ENCODE measurements around the gene PTDSS2.

Gene PTDSS2

GRCh38 chr11:477052-477715 is 27.1 kb downstream of the PTDSS2 start:
- Histone ChIP-seq H3K9me3 (ENCODE audit: control insufficient read depth, insufficient read depth, low read length) (no peaks in the 10 kb centered on the region), H3K27ac (ENCODE audit: low read depth, low read length) (no peak overlapping the region), H3K79me2 (ENCODE audit: control insufficient read depth, low read length) (0 out of 2 replicates have a peak, but pooled peaks cover 4% of the 10 kb centered on the region), H3K27me3 (ENCODE audit: control insufficient read depth, low read length) (no peaks in the 10 kb centered on the region), H3K9me2 (replicated peaks; ENCODE audit: control insufficient read depth, low read length) (no peaks in the 10 kb centered on the region), H3K4me2 (ENCODE audit: low read length) (no peak overlapping the region), H4K20me1 (ENCODE audit: control insufficient read depth, insufficient read depth, low read depth, low read length) (no peaks in the 10 kb centered on the region), H3K4me1 (ENCODE audit: control insufficient read depth, low read length) (no peaks in the 10 kb centered on the region), H3K36me3 (ENCODE audit: control insufficient read depth, low read length) (peaks cover 3% of the 10 kb centered on the region; the same call in 1 of the 2 replicates), H3F3A (ENCODE audit: control insufficient read depth, insufficient read depth) (no peaks in the 10 kb centered on the region; the same call in 1 of the 2 replicates), H3K4me3 (ENCODE audit: low read length) (no peak overlapping the region)
- TF ChIP-seq EZH2phosphoT487 (IDR thresholded peaks at IDR 0.05; ENCODE audit: borderline replicate concordance, low read length): no peak
- no peak for TF ChIP-seq CTCF (IDR thresholded peaks at IDR 0.05; ENCODE audit: low read depth, low read length, poor library complexity, severe bottlenecking)

GRCh38 chr11:479311-479710 is 29.2 kb downstream of the PTDSS2 start:
- no peaks in the 10 kb centered on the region for H3K9me3 ChIP-seq (ENCODE audit: control insufficient read depth, insufficient read depth, low read length)
- TF ChIP-seq CTCF (IDR thresholded peaks at IDR 0.05; ENCODE audit: low read depth, low read length, poor library complexity, severe bottlenecking): no peak
- H3K9me2 ChIP-seq (replicated peaks; ENCODE audit: control insufficient read depth, low read length): no peaks in the 10 kb centered on the region
- H3K36me3 ChIP-seq (ENCODE audit: control insufficient read depth, low read length): peaks cover 3% of the 10 kb centered on the region; the same call in 1 of the 2 replicates
- no peak overlapping the region for H3K4me3 ChIP-seq (ENCODE audit: low read length)
- no peaks in the 10 kb centered on the region for H4K20me1 ChIP-seq (ENCODE audit: control insufficient read depth, insufficient read depth, low read depth, low read length)
- no peaks in the 10 kb centered on the region; the same call in 1 of the 2 replicates for H3F3A ChIP-seq (ENCODE audit: control insufficient read depth, insufficient read depth)
- no peak overlapping the region for H3K4me2 ChIP-seq (ENCODE audit: low read length)
- H3K27me3 ChIP-seq (ENCODE audit: control insufficient read depth, low read length): no peaks in the 10 kb centered on the region
- H3K4me1 ChIP-seq (ENCODE audit: control insufficient read depth, low read length): no peaks in the 10 kb centered on the region
- no peak overlapping the region for H3K27ac ChIP-seq (ENCODE audit: low read depth, low read length)
- H3K79me2 ChIP-seq (ENCODE audit: control insufficient read depth, low read length): peaks cover 4% of the 10 kb centered on the region; the same call in 1 of the 2 replicates

GRCh38 chr11:484616-485015 is 34.5 kb downstream of the PTDSS2 start:
- Histone ChIP-seq H3K9me3 (ENCODE audit: control insufficient read depth, insufficient read depth, low read length) (no peaks in the 10 kb centered on the region), H3K4me2 (ENCODE audit: low read length) (no peak overlapping the region), H3F3A (ENCODE audit: control insufficient read depth, insufficient read depth) (no peaks in the 10 kb centered on the region; the same call in 1 of the 2 replicates), H3K27ac (ENCODE audit: low read depth, low read length) (no peak overlapping the region), H3K4me1 (ENCODE audit: control insufficient read depth, low read length) (no peaks in the 10 kb centered on the region), H4K20me1 (ENCODE audit: control insufficient read depth, insufficient read depth, low read depth, low read length) (no peaks in the 10 kb centered on the region), H3K79me2 (ENCODE audit: control insufficient read depth, low read length) (no peaks in the 10 kb centered on the region; the same call in 1 of the 2 replicates), H3K27me3 (ENCODE audit: control insufficient read depth, low read length) (no peaks in the 10 kb centered on the region), H3K4me3 (ENCODE audit: low read length) (no peak overlapping the region), H3K9me2 (replicated peaks; ENCODE audit: control insufficient read depth, low read length) (no peaks in the 10 kb centered on the region), H3K36me3 (ENCODE audit: control insufficient read depth, low read length) (no peaks in the 10 kb centered on the region)
- no peak for TF ChIP-seq EZH2phosphoT487 (IDR thresholded peaks at IDR 0.05; ENCODE audit: borderline replicate concordance, low read length)
- no peak for TF ChIP-seq CTCF (IDR thresholded peaks at IDR 0.05; ENCODE audit: low read depth, low read length, poor library complexity, severe bottlenecking)

Data from DOHH2 (cell line).